Skin epidermis (tissue), 12 donors: ENCODE results near the gene MPZL2.

Experiments used
- H3K27ac ChIP-seq, 21 experiments: fragments of 200-600 bp; sonication (generic) in 11 of 21; one replicate each; pipeline ENCODE4 v1.5.0; 2020; ENCODE audit warnings: mild to moderate bottlenecking in 3 of 21, inconsistent platforms in 2 of 21, moderate library complexity in 2 of 21
- H3K4me3 ChIP-seq, 7 experiments: fragments of 200-600 bp; sonication (generic) in 2 of 7; one replicate each; pipeline ENCODE4 v1.5.0; 2020; ENCODE audit warnings: inconsistent platforms in 2 of 7, mild to moderate bottlenecking in 2 of 7, moderate library complexity in 1 of 7

The MPZL2 gene

GRCh38 chr11:118287006-118287405 is 22.9 kb upstream of the MPZL2 start:
- H3K27ac ChIP-seq: no peak overlapping the region
- H3K4me3 ChIP-seq: no peak overlapping the region

GRCh38 chr11:118286545-118286944 is 22.4 kb upstream of the MPZL2 start:
- no peak overlapping the region for H3K4me3 ChIP-seq
- no peak overlapping the region for H3K27ac ChIP-seq

- Histone ChIP-seq H3K4me3 (no peak overlapping the region), H3K27ac (peak overlapping the region in 1 of 21 experiments; percentile 35)
These were observed 19.8 kb upstream of the MPZL2 start for GRCh38 chr11:118283756-118284350.

GRCh38 chr11:118283037-118283636 is 19.0 kb upstream of the MPZL2 start:
- H3K27ac ChIP-seq: no peak overlapping the region
- H3K4me3 ChIP-seq: no peak overlapping the region

GRCh38 chr11:118282606-118283005 is 18.5 kb upstream of the MPZL2 start:
- Histone ChIP-seq H3K27ac (no peak overlapping the region), H3K4me3 (no peak overlapping the region)

GRCh38 chr11:118281284-118281683 is 17.2 kb upstream of the MPZL2 start:
- Histone ChIP-seq H3K27ac (peak overlapping the region in 1 of 21 experiments; percentile 11), H3K4me3 (no peak overlapping the region)

GRCh38 chr11:118277312-118277711 is 13.2 kb upstream of the MPZL2 start:
- H3K4me3 ChIP-seq: no peak overlapping the region
- peak overlapping the region in 19 of 21 experiments; percentile 14 to 84 (median 71) for H3K27ac ChIP-seq

- Histone ChIP-seq H3K27ac (peak overlapping the region in 19 of 21 experiments; percentile 34 to 84 (median 72)), H3K4me3 (no peak overlapping the region)
These were observed 12.3 kb upstream of the MPZL2 start for GRCh38 chr11:118276422-118276821.

GRCh38 chr11:118275176-118275575 is 11.1 kb upstream of the MPZL2 start:
- Histone ChIP-seq H3K27ac (peak overlapping the region in 18 of 21 experiments; percentile 40 to 84 (median 74)), H3K4me3 (no peak overlapping the region)

- no peak overlapping the region for H3K4me3 ChIP-seq
- H3K27ac ChIP-seq: peak overlapping the region in 6 of 21 experiments; percentile 17 to 80 (median 48)
These were observed 10.1 kb upstream of the MPZL2 start for GRCh38 chr11:118274186-118274585.

- Histone ChIP-seq H3K4me3 (no peak overlapping the region), H3K27ac (no peak overlapping the region)
These were observed 7.9 kb upstream of the MPZL2 start for GRCh38 chr11:118272001-118272400.

GRCh38 chr11:118267486-118267885 is 3.4 kb upstream of the MPZL2 start:
- Histone ChIP-seq H3K27ac (peak overlapping the region in 12 of 21 experiments; percentile 10 to 89 (median 74)), H3K4me3 (no peak overlapping the region)

- Histone ChIP-seq H3K27ac (peak overlapping the region in 16 of 21 experiments; percentile 5 to 90 (median 77)), H3K4me3 (peak overlapping the region in 1 of 7 experiments; percentile 43)
These were observed 1.9 kb upstream of the MPZL2 start for GRCh38 chr11:118265954-118266353.

GRCh38 chr11:118264569-118265465 is 720 bp upstream of the MPZL2 start:
- H3K4me3 ChIP-seq: peak overlapping the region; percentile 24 to 53 (median 37)
- peak overlapping the region in 20 of 21 experiments; percentile 5 to 90 (median 80) for H3K27ac ChIP-seq

- H3K27ac ChIP-seq: peak overlapping the region in 17 of 21 experiments; percentile 67 to 90 (median 81)
These were observed 985 bp downstream of the MPZL2 start for GRCh38 chr11:118263112-118263511.

GRCh38 chr11:118260353-118260752 is 3.7 kb downstream of the MPZL2 start:
- Histone ChIP-seq H3K27ac (no peak overlapping the region), H3K4me3 (no peak overlapping the region)

More at GRCh38 chr11:118263112-118263511, 985 bp downstream of the MPZL2 start:
- peak overlapping the region; percentile 24 to 53 (median 37) for H3K4me3 ChIP-seq

- H3K4me3 ChIP-seq: no peak overlapping the region
These were observed 5.0 kb downstream of the MPZL2 start for GRCh38 chr11:118259138-118259537.

GRCh38 chr11:118258410-118258809 is 5.7 kb downstream of the MPZL2 start:
- Histone ChIP-seq H3K27ac (no peak overlapping the region), H3K4me3 (no peak overlapping the region)

More at GRCh38 chr11:118259138-118259537, 5.0 kb downstream of the MPZL2 start:
- H3K27ac ChIP-seq: no peak overlapping the region

GRCh38 chr11:118252688-118253087 is 11.4 kb downstream of the MPZL2 start:
- peak overlapping the region in 18 of 21 experiments; percentile 84 to 97 (median 92) for H3K27ac ChIP-seq
- H3K4me3 ChIP-seq: peak overlapping the region in 6 of 7 experiments; percentile 52 to 69 (median 62)
